Central memory CD8-positive, alpha-beta T cell (primary cell): Measurements from ENCODE around the gene MCM8.

Experiments
- ATAC-seq: fragments of 150-1000 bp; cut with Tn5 transposase; replicated peaks from 2 replicates; pipeline ENCODE4 v1.10.0; 2022; ENCODE audit warnings: mild to moderate bottlenecking, moderate FRiP score, moderate number of reproducible peaks; ENCODE audit not compliant: poor library complexity, severe bottlenecking; ENCODE audit errors: extremely low read depth
- DNase-seq, 2 donors: peaks; one replicate each; pipeline ENCODE4 v3.0.0; 2021; ENCODE audit warnings: low spot score in 2 of 2
- H3K27ac Mint-ChIP-seq: one replicate; pipeline ENCODE4 v1.8.0; 2022; ENCODE audit warnings: low read depth, mild to moderate bottlenecking, moderate library complexity, mixed read lengths
- H3K27me3 Mint-ChIP-seq: one replicate; pipeline ENCODE4 v1.8.0; 2022; ENCODE audit warnings: mixed read lengths
- H3K36me3 Mint-ChIP-seq: one replicate; pipeline ENCODE4 v1.8.0; 2022; ENCODE audit warnings: mild to moderate bottlenecking, moderate library complexity, mixed read lengths; ENCODE audit not compliant: insufficient read depth
- H3K4me1 Mint-ChIP-seq: one replicate; pipeline ENCODE4 v1.8.0; 2022; ENCODE audit warnings: mixed read lengths
- H3K4me3 Mint-ChIP-seq: one replicate; pipeline ENCODE4 v1.8.0; 2022; ENCODE audit warnings: mild to moderate bottlenecking, moderate library complexity, mixed read lengths
- H3K9me3 Mint-ChIP-seq: one replicate; pipeline ENCODE4 v1.8.0; 2022; ENCODE audit warnings: mixed read lengths

The MCM8 gene

DNA sequence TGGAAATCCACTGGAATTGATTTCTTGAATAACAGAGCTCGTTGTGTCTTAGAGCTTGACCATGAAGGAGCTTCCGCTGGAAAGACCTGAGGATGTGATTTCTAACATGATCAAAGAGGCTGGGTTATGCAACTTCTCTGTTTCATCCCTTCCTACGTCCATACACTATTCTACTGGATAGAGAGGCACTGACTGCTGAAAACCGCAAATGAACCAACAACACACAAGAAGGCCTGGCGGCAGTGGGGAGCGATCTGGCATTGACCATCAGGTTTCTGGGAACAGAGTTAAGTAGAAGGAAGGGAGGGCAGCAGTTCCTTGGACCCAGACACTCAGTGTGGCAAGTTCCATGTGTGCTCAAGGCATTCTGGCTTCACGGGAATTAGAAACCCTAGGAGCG lies 90.1 kb downstream of the MCM8 start:
- Mint-ChIP-seq H3K27me3 (no peaks in the 10 kb centered on the region), H3K27ac (no peak overlapping the region), H3K9me3 (no peaks in the 10 kb centered on the region), H3K4me1 (no peaks in the 10 kb centered on the region), H3K4me3 (no peak overlapping the region), H3K36me3 (peaks cover 24% of the 10 kb centered on the region)
- ATAC-seq (no peak), DNase-seq (no peak)

DNA sequence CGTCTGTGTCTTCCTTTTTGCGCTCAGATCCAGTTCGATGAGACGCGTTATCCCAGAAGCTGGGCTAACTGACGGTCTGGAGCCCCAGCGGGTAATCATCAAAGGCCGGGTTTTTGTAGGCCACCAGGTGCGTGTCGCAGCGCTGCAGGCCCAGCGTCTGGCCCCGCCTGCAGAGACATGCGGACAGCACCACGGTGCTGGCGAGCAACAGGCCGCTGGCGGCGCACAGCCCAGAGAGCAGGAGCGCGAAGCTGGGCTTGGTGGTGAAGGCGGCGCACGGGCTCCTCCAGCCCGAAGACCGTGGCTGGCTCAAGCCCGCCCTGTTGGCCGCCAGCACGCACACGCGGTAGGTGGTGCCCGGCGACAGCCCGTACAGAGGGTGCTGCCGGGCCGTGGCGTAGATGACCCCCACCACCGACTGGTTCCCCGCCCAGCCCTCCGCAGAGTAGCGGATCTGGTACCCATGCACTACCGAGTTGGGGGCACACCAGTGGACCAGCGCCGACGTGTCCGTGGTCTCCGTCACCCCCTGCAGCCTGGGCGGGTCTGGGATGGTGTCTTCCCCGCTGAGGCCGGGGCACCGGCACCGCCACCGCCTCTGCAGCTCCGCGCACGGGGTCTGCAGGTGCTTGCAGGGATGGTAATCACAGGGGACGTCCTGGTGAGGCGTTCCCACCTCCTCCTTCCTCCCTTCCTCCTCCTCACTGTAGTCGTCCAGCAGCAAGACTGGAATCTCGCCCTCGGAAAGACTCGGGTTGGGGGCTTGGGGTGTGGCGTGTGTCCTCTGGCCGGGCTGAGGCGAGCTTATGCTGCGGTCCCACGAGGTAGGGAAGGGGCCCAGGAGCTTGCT lies 90.7 kb downstream of the MCM8 start:
- Mint-ChIP-seq H3K9me3 (no peaks in the 10 kb centered on the region), H3K4me1 (no peaks in the 10 kb centered on the region), H3K27me3 (no peaks in the 10 kb centered on the region), H3K36me3 (peaks cover 21% of the 10 kb centered on the region), H3K27ac (no peak overlapping the region), H3K4me3 (no peak overlapping the region)
- no peak for DNase-seq
- no peak for ATAC-seq

DNA sequence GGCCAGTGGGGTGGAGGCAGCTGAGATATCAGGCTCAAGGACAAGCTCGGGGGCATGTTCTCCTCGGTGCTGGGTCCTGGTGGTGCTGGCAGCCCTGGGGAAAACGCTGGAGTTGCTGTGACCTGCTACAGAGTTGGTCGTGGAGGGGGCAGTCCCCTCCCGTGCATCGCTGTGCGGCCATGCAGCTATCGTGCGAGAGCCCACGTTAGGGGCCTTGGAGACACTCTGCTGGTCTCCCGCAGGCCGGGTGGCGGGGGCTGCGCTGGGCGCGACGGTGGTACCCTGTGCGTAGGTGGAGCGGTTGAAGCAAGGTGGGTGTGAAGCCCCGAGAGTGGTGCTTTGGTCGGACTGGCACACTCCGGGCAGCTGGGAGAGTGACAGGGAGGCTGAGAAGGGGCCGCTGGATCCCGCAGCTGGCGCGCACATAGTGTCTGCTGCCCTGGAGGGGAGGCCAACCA lies 91.4 kb downstream of the MCM8 start:
- peaks cover 17% of the 10 kb centered on the region for H3K36me3 Mint-ChIP-seq
- H3K27me3 Mint-ChIP-seq: no peaks in the 10 kb centered on the region
- H3K27ac Mint-ChIP-seq: no peak overlapping the region
- no peaks in the 10 kb centered on the region for H3K4me1 Mint-ChIP-seq
- ATAC-seq (no peak), DNase-seq (no peak)
- no peak overlapping the region for H3K4me3 Mint-ChIP-seq
- no peaks in the 10 kb centered on the region for H3K9me3 Mint-ChIP-seq

DNA sequence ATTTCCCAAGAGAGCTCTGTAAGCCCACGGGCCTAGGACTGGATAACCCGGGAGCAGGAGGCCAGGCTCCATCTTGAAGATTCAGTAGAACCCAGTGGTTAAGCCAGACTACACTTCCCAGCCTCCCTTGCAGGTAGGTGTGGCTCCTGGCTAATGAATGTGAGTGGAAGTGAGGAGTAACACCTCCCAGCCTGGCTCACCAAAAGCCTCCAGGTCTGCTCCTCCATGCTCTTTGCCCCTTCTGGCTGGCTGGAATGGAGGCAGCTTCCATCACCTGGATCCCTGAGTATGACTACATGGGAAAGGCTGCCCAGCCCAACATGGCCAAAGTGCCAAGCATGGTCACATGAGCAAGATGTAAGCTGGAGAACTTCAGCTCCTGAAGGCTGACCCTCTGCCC lies 93.7 kb downstream of the MCM8 start:
- Mint-ChIP-seq H3K27ac (no peak overlapping the region), H3K36me3 (peaks cover 11% of the 10 kb centered on the region), H3K4me1 (no peaks in the 10 kb centered on the region), H3K9me3 (no peaks in the 10 kb centered on the region), H3K4me3 (no peak overlapping the region), H3K27me3 (no peaks in the 10 kb centered on the region)
- ATAC-seq (no peak), DNase-seq (no peak)

DNA sequence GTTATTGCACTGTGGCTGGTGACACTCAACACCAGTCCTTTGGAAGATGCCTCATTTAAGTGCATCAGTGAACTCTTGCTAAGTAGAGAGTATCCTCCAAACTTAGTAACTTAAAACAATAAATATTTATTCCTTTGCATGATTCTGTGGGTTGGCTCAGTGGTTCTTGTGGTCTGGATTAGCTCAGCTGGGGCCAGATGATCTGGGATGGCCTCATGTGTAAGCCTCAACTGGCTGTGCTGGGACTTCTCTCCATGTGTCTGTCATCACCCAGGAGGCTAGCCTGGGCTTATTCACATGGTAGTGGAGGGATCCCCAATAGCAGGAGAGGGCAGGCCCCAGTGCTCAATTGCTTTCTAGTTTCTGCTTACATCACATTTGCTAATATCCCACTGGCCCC lies 95.1 kb downstream of the MCM8 start:
- H3K4me1 Mint-ChIP-seq: no peaks in the 10 kb centered on the region
- DNase-seq (no peak), ATAC-seq (no peak)
- H3K36me3 Mint-ChIP-seq: peaks cover 2% of the 10 kb centered on the region
- no peaks in the 10 kb centered on the region for H3K9me3 Mint-ChIP-seq
- H3K4me3 Mint-ChIP-seq: no peak overlapping the region
- no peak overlapping the region for H3K27ac Mint-ChIP-seq
- peaks cover 4% of the 10 kb centered on the region for H3K27me3 Mint-ChIP-seq

DNA sequence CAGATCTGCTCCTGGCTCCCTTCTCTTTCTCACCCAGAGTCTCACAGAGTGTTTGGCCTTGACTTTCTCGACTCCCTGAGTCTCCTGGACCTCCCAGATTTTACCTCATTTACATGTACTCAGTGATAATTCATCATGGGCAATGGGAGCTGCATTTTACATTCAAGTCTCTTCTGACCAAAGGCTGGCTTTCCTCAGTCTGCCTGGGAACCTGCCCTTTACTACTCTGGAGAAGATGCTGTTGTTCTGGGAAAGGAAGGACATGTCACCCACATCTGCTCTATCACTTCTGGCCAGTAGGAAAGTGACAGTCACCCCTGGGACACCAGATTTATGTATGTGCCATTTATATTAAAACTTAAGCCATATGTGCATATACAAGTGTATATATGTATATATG lies 96.0 kb downstream of the MCM8 start:
- H3K27me3 Mint-ChIP-seq: peaks cover 9% of the 10 kb centered on the region
- peaks cover 1% of the 10 kb centered on the region for H3K36me3 Mint-ChIP-seq
- no peak for DNase-seq
- ATAC-seq: no peak
- H3K4me3 Mint-ChIP-seq: no peak overlapping the region
- no peaks in the 10 kb centered on the region for H3K4me1 Mint-ChIP-seq
- H3K9me3 Mint-ChIP-seq: no peaks in the 10 kb centered on the region
- H3K27ac Mint-ChIP-seq: no peak overlapping the region

DNA sequence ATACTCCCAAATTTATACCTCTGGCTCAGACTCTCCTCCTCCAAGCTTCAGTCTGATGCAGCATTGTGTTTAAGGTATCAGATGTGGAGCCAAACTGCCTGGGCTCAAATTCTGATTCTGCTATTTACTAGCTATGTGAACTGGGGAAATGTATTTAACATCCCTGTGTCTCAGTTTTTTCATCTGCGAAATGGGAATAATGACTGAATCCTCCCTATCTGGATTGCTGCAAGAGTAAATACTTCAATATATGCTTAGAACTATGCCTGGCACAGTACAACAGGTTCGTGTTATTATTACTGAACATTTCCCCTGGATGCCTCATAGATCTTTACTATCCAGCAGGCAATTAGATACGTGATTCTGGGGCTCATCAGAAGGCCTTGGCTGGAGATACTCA lies 97.9 kb downstream of the MCM8 start:
- H3K4me3 Mint-ChIP-seq: no peak overlapping the region
- no peaks in the 10 kb centered on the region for H3K4me1 Mint-ChIP-seq
- no peak for DNase-seq
- H3K27ac Mint-ChIP-seq: no peak overlapping the region
- no peak for ATAC-seq
- no peaks in the 10 kb centered on the region for H3K36me3 Mint-ChIP-seq
- no peaks in the 10 kb centered on the region for H3K9me3 Mint-ChIP-seq
- H3K27me3 Mint-ChIP-seq: peaks cover 19% of the 10 kb centered on the region
